BE2C (cell line): ENCODE measurements around the gene SEMA3B.
"Not testable (repeated sequence)": the region's sequence is repeated elsewhere in the genome, so short reads cannot be mapped to it uniquely, and the experiment has no call there.

Source experiments
- DNase-seq: peaks from one replicate; pipeline ENCODE4 v3.0.0-alpha.2; 2020
- H3K27me3 ChIP-seq: fragments of 250-450 bp; sonication (Bioruptor Pico); 2 replicates; pipeline ENCODE4 v1.5.1; 2020; ENCODE audit warnings: mild to moderate bottlenecking
- H3K36me3 ChIP-seq: fragments of 250-450 bp; sonication (Bioruptor Pico); 2 replicates; pipeline ENCODE4 v1.5.1; 2020; ENCODE audit warnings: mild to moderate bottlenecking
- H3K4me1 ChIP-seq: fragments of 250-450 bp; sonication (Bioruptor Pico); 2 replicates; pipeline ENCODE4 v1.5.1; 2020
- H3K4me3 ChIP-seq: 2 replicates; pipeline ENCODE4 v1.5.1; 2011; ENCODE audit warnings: low read depth, low read length
- H3K9me3 ChIP-seq: fragments of 250-450 bp; sonication (Bioruptor Pico); 2 replicates; pipeline ENCODE4 v1.5.1; 2020
- TF ChIP-seq, protein P1 (sequence below): IDR thresholded peaks from 2 replicates; pipeline ENCODE4 v1.5.1; 2012; ENCODE audit warnings: mild to moderate bottlenecking, low read depth, low read length

Gene SEMA3B

DNA sequence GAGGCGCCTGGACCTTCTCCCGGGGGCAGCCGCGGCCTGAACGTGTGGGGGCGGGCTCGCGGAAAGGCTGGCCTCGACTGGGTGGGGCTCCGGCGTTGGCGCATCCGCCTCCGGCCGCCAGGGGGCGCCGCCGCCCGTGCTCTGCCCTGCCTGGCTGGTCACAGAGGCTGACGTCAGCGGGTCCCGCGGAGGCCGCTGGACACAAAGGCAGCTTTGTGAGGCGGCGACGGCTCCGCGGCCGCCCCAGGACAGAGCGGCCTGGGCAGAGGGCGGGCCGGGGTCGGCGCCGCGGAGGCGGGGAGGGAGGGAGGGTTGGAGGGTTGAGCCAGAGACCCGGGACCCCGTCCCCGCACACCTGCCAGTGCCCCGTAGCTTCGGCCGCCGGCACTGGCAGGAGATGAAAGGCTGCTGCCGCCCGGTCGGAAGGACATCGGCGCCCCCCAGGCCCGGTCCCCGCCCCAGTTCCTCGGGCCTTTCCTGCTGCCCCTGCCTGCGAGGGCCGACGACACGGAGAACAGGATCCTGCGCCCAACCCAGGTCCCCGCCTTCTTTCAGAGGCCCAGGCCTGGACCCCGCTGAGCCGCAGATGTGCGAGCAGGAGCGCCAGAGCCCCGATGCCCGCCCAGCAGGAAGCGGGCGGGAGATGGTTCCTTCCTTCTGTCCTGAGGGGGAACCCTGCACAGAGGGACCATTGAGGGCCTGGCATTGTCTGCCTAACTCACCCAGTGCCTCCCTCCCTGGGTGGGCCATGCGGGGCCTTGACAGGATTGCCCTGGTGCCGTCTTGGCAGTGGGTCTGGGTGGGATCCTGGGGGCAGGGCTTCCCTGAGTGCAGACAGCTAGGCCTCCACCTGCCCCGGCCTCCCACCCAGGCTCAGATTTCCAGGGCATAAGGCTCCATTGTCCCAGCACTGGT lies 8.7 kb upstream of the SEMA3B start:
- TF ChIP-seq, protein P1, sequence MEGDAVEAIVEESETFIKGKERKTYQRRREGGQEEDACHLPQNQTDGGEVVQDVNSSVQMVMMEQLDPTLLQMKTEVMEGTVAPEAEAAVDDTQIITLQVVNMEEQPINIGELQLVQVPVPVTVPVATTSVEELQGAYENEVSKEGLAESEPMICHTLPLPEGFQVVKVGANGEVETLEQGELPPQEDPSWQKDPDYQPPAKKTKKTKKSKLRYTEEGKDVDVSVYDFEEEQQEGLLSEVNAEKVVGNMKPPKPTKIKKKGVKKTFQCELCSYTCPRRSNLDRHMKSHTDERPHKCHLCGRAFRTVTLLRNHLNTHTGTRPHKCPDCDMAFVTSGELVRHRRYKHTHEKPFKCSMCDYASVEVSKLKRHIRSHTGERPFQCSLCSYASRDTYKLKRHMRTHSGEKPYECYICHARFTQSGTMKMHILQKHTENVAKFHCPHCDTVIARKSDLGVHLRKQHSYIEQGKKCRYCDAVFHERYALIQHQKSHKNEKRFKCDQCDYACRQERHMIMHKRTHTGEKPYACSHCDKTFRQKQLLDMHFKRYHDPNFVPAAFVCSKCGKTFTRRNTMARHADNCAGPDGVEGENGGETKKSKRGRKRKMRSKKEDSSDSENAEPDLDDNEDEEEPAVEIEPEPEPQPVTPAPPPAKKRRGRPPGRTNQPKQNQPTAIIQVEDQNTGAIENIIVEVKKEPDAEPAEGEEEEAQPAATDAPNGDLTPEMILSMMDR, result peak; percentile 66
- H3K9me3 ChIP-seq, result no peaks in the 10 kb centered on the region
- peaks cover 4% of the 10 kb centered on the region for H3K36me3 ChIP-seq
- peak overlapping the region; percentile 65 for H3K4me3 ChIP-seq
- peaks cover 4% of the 10 kb centered on the region for H3K4me1 ChIP-seq
- DNase-seq, result peak; percentile 88
- H3K27me3 ChIP-seq, result no peaks in the 10 kb centered on the region

DNA sequence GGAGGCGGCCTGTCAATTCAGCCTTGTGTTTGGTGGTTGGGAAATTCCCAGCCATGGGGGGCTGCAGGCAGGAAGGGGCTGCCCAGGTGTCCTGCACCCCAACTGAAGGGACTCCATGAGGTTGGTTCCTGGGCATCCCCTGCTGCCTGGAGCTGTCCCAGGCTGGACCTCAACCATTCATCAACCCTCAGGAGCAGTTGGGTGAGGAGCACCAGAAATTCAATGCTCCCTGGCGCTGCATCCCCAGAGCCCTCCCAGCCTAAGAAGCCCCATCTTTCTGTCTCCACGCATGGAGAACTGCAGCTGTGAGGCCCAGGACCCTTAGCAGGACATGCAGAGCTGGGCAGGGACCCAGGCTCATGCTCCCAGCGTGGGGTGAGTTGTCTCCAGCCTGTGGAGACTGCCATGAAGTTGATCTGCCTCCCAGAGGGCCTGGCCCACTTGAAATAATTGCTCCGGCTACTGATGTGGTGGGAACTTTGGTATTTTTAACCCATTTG lies 8.0 kb upstream of the SEMA3B start:
- no peaks in the 10 kb centered on the region for H3K9me3 ChIP-seq
- DNase-seq, result no peak
- TF ChIP-seq, protein P1, result no peak
- H3K36me3 ChIP-seq, result peaks cover 4% of the 10 kb centered on the region
- H3K4me1 ChIP-seq, result peaks cover 4% of the 10 kb centered on the region
- H3K4me3 ChIP-seq, result peak overlapping the region; percentile 65
- no peaks in the 10 kb centered on the region for H3K27me3 ChIP-seq

DNA sequence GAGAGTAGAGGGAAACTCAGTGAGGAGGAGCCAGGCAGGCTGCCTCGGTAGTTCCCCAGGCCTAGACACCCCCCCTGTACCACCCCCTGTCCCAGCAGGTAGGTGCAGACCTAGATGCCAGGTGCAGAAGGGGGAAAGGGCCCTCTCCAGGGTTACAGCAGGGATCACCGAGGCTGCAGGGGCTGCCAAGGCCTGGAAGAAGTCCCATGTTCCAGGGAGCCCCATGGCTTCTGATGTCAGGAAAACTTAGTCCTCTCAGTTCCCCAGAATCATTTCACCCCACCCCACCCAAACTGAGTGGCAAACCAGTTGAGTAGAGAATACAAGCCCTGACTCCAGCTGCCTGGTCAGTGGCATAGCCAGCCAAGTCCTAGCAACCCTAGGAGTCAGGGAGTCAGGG lies 7.4 kb upstream of the SEMA3B start:
- TF ChIP-seq, protein P1, result no peak
- Histone ChIP-seq H3K9me3 (no peaks in the 10 kb centered on the region), H3K27me3 (no peaks in the 10 kb centered on the region), H3K4me3 (no peak overlapping the region), H3K36me3 (peaks cover 4% of the 10 kb centered on the region), H3K4me1 (peaks cover 4% of the 10 kb centered on the region)
- no peak for DNase-seq

DNA sequence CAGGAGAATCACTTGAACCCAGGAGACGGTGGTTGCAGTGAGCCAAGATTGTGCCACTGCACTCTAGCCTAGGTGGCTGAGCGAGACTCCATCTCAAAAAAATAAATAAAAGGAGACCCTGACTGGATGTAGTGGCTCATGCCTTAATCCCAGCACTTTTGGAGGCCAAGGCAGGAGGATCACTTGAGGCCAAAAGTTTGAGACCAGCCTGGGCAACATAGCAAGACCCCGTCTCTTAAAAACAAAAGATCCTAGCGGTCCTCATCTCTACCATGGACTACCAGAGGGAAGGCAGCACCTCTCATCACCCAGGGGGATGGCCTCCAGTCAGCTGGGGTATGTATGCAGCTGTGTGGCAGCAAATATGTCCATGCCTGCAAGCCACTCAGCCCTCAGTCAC lies 6.7 kb upstream of the SEMA3B start:
- H3K27me3 ChIP-seq, DNase-seq, H3K36me3 ChIP-seq, H3K4me1 ChIP-seq, H3K9me3 ChIP-seq, H3K4me3 ChIP-seq: not testable (repeated sequence)

DNA sequence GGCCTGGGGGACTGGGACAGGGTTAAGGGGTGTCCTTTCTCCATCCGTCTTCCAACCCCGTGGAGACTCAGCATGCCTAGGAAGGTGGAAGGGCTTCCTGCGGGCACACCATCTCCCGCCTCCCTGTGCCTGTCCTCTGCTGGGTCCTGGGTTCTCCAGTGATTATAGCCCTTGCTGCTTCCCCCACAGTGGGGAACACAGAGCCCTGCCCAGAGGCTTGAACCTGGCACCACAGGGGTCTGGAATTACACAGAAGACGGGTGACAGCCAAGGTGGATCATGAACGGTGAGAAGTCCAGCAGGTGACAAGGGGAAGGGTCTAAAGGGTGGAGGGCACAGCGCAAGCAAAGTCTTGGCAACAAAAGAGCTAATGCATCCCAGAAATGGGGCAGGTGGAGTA lies 6.2 kb upstream of the SEMA3B start:
- no peaks in the 10 kb centered on the region for H3K27me3 ChIP-seq
- H3K36me3 ChIP-seq, result no peaks in the 10 kb centered on the region
- no peak overlapping the region for H3K4me3 ChIP-seq
- TF ChIP-seq, protein P1, result no peak
- H3K4me1 ChIP-seq, result peaks cover 4% of the 10 kb centered on the region
- H3K9me3 ChIP-seq, result no peaks in the 10 kb centered on the region
- DNase-seq, result no peak

DNA sequence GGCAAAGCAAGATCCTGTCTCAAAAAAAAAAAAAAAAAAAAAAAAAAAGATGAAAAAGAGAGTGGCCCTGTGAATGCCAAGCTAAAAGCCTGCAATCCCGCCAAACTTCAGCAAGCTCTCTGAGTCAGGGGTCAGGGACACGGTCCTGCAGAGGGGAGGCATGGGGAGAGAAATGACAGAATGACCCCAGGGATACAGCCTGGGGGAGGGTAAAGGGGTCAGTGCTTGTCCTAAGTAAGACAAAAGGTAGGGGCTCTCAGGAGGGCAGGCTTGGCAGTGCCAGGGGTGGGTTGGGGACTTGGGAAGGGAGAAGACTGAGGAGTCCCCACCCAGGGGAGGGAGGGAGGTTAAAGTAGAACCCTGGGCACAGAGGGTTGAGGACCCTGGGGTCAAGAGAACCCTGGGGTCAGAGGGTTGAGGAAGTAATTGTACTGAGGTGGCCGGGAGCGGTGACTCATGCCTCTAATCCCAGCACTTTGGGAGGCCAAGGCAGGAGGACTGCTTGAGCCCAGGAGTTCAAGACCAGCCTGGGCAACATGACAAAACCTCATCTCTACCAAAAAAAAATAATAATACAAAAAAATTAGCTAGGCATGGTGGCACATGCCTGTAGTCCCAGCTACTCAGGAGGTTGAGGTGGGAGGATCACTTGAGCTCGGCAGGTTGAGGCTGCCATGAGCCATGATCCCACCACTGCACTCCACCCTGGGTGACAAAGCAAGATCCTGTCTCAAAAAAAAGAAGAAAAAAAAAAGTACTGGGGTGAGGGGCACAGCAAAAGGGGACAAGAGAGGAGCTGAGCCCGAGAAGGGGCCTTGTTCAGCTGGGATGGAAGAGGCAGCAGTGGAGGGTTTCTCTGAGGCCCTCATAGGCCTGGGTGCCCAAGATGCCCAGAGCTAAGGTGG lies 5.2 kb upstream of the SEMA3B start:
- TF ChIP-seq, protein P1, result no peak
- Histone ChIP-seq H3K4me3 (no peak overlapping the region), H3K36me3 (no peaks in the 10 kb centered on the region), H3K4me1 (peaks cover 4% of the 10 kb centered on the region), H3K9me3 (no peaks in the 10 kb centered on the region), H3K27me3 (no peaks in the 10 kb centered on the region)
- no peak for DNase-seq
